GM19395 (cell line): ENCODE measurements around the gene CTXN1.

Source experiments
- ATAC-seq: cut with Tn5 transposase; IDR thresholded peaks from one replicate; pipeline ENCODE4 v1.9.1; 2021; ENCODE audit warnings: mild to moderate bottlenecking, moderate library complexity; ENCODE audit not compliant: unreplicated experiment

CTXN1 gene

DNA sequence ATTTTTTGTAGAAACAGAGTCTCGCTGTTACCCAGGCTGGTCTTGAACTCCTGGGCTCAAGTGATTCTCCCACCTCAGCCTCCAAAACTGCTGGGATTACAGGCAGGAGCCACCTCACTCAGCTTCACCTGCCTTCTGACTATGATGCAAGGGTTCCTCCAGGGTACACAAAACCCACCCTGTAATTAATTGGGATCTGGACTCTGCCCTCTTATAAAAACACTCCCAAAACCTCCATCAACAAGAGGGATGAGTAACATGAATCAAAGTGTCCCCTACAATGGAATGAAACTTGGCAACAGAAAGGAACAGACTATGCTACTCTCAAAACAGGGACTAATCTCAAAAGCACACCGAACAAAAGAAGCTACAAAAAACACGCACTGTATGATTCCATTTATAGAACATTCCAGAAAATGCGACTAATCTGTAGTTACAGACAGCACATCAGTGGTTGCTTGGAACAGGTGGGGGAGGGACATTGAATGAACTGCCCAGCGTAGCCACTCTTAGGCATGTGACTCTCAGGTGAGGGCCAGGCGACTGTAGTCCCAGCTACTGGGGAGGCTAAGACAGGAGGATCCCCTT lies 48.6 kb downstream of the CTXN1 start:
- ATAC-seq = no peak

- no peak for ATAC-seq
Measured at GRCh38 chr19:7874897-7875273, 51.0 kb downstream of the CTXN1 start.
